Endothelial cell of umbilical vein (primary cell): ENCODE data around the gene NGEF. TPM values are rescaled to one million over a fixed set of nuclear protein-coding genes. Genes with fewer than 3 reads are reported as not detected.

ENCODE experiments used
- BruUV-seq: library from RNA; stranded (reverse); fragments of 400-500 nt; replicated peaks from 2 replicates; lab custom pipeline; 2021; lab: Mats Ljungman, UMichigan
- CTCF ChIA-PET: fragments of 300-600, 350-600 bp; sonication (Branson Sonifier 250); formaldehyde crosslinking; loops from one replicate; lab custom pipeline; 2021; ENCODE audit warnings: antibody characterized with exemption, inconsistent platforms; lab: Charles Lee
- POLR2A ChIA-PET: fragments of 300-600, 350-600 bp; sonication (Branson Sonifier 250); formaldehyde crosslinking; loops from one replicate; lab custom pipeline; 2021; ENCODE audit warnings: antibody characterized with exemption, inconsistent platforms; lab: Charles Lee
- DNase-seq: peaks from one replicate; pipeline ENCODE4 v3.0.0-alpha.2; 2011; ENCODE audit warnings: low read depth, low spot score
- FAIRE-seq: peaks from 2 replicates; lab custom pipeline; 2011; peaks lifted over from hg19 to GRCh38; lab: Jason Lieb, UNC
- H2AFZ ChIP-seq: 2 replicates; pipeline ENCODE4 v1.6.0; 2012; ENCODE audit warnings: low read depth, low read length, control low read depth, inconsistent platforms
- H3K27ac ChIP-seq: 2 replicates; pipeline ENCODE4 v1.5.1; 2011; ENCODE audit warnings: low read depth, mild to moderate bottlenecking, control low read depth, low read length, moderate library complexity; ENCODE audit not compliant: insufficient read depth
- H3K27me3 ChIP-seq, 2 experiments: 2 replicates each; pipeline versions ENCODE4 v1.6.0 to v1.6.1; 2011; ENCODE audit warnings: low read length in 2 of 2, mixed read lengths in 1 of 2; ENCODE audit not compliant: control insufficient read depth in 2 of 2, insufficient read depth in 2 of 2
- H3K36me3 ChIP-seq, 2 experiments: 2 replicates in 1 of 2; 3 replicates in 1 of 2; pipeline ENCODE4 v1.5.1; 2011; ENCODE audit warnings: low read length in 2 of 2, mild to moderate bottlenecking in 1 of 2, moderate library complexity in 1 of 2; ENCODE audit not compliant: control insufficient read depth in 2 of 2, insufficient read depth in 2 of 2; ENCODE audit errors: extremely low read depth in 1 of 2
- H3K4me1 ChIP-seq: 3 replicates; pipeline ENCODE4 v1.5.1; 2011; ENCODE audit warnings: mild to moderate bottlenecking, low read length; ENCODE audit not compliant: control insufficient read depth, insufficient read depth; ENCODE audit errors: extremely low read depth
- H3K4me2 ChIP-seq: 2 replicates; pipeline ENCODE4 v1.6.1; 2011; ENCODE audit warnings: low read length, control low read depth, mixed read lengths; ENCODE audit not compliant: insufficient read depth
- H3K4me3 ChIP-seq, 3 experiments: fragments of 200-600 bp in 1 of 3; sonication (generic), shearing (Covaris generic) in 1 of 3; replicated peaks in 1 of 3; 2 replicates each; pipeline ENCODE4 v1.5.1; 2011 to 2016; ENCODE audit warnings: control low read depth in 3 of 3, low read length in 3 of 3, mild to moderate bottlenecking in 2 of 3, inconsistent platforms in 1 of 3, low read depth in 1 of 3, moderate library complexity in 1 of 3; ENCODE audit not compliant: insufficient read depth in 1 of 3
- H3K79me2 ChIP-seq: 2 replicates; pipeline ENCODE4 v1.6.0; 2012; ENCODE audit warnings: low read length, inconsistent platforms; ENCODE audit not compliant: control insufficient read depth, insufficient read depth
- H3K9ac ChIP-seq: replicated peaks from 2 replicates; pipeline ENCODE3; 2011; ENCODE audit warnings: low read length, control low read depth; ENCODE audit not compliant: insufficient read depth; ENCODE audit errors: extremely low read depth
- H3K9me1 ChIP-seq: replicated peaks from 3 replicates; pipeline ENCODE4 v1.6.0; 2011; ENCODE audit warnings: mild to moderate bottlenecking, low read length; ENCODE audit not compliant: control insufficient read depth, insufficient read depth; ENCODE audit errors: extremely low read depth
- H3K9me3 ChIP-seq: replicated peaks from 2 replicates; pipeline ENCODE4 v1.5.1; 2012; ENCODE audit warnings: low read length, inconsistent platforms; ENCODE audit not compliant: control insufficient read depth, insufficient read depth
- H4K20me1 ChIP-seq: replicated peaks from 2 replicates; pipeline ENCODE3; 2011; ENCODE audit warnings: mild to moderate bottlenecking, low read length; ENCODE audit not compliant: control insufficient read depth, insufficient read depth; ENCODE audit errors: extremely low read depth
- FOS ChIP-seq: IDR thresholded peaks from 2 replicates; pipeline ENCODE4 v1.6.1; 2011; ENCODE audit warnings: mild to moderate bottlenecking, low read length, moderate library complexity, borderline replicate concordance; ENCODE audit not compliant: insufficient read depth
- GATA2 ChIP-seq: IDR thresholded peaks from 2 replicates; pipeline ENCODE4 v1.7.0; 2011; ENCODE audit warnings: low read depth, mild to moderate bottlenecking, moderate library complexity, mixed read lengths, low read length; ENCODE audit not compliant: insufficient read length, insufficient read depth
- JUN ChIP-seq: IDR thresholded peaks from 2 replicates; pipeline ENCODE4 v1.6.1; 2011; ENCODE audit warnings: borderline replicate concordance, low read depth; ENCODE audit not compliant: insufficient read length, insufficient read depth
- MYC ChIP-seq: IDR thresholded peaks from one replicate; pipeline ENCODE4 v1.6.1; 2011; ENCODE audit warnings: mild to moderate bottlenecking, low read depth, low read length
- POLR2A ChIP-seq: IDR thresholded peaks from 2 replicates; pipeline ENCODE4 v1.6.1; 2012; ENCODE audit warnings: low read depth, mild to moderate bottlenecking, control low read depth, low read length
- dilution Hi-C: fragments of 300-500 bp; cut with MboI; formaldehyde crosslinking; loops from one replicate; pipeline ENCODE4 v1.15.0; 2019; ENCODE audit warnings: low sequenced_read_pairs; ENCODE audit not compliant: extremely low pct_ligation_motif_present
- intact Hi-C: fragments of 100-400 bp; cut with micrococcal nuclease; formaldehyde crosslinking; loops from one replicate; pipeline ENCODE4 v1.10.0; 2022
- polyA plus RNA-seq, 4 experiments: library from polyadenylated mRNA; depleted of rRNA in 3 of 4; stranded (reverse) in 3 of 4; unstranded in 1 of 4; fragments of >200 nt; gene quantifications; 2 replicates each; pipeline versions ENCODE4 v1.2.1 to v1.2.3, GENCODE V29; 2011 to 2012; ENCODE audit warnings: missing spikeins in 1 of 4
- total RNA-seq: library from RNA; stranded (reverse); gene quantifications from 2 replicates; pipeline ENCODE4 v1.2.3, GENCODE V29; 2021
- TF ChIP-seq, protein P1 (sequence below), 2 donors: IDR thresholded peaks; 1 replicate in 1 of 2; 2 replicates in 1 of 2; pipeline ENCODE4 v1.5.1; 2011; ENCODE audit warnings: low read length in 2 of 2, mild to moderate bottlenecking in 2 of 2, moderate library complexity in 2 of 2, control low read depth in 1 of 2, inconsistent platforms in 1 of 2, low read depth in 1 of 2; ENCODE audit not compliant: insufficient read depth in 1 of 2; ENCODE audit errors: extremely low read depth in 1 of 2

Gene NGEF
- total and polyA plus RNA-seq, 2 donors (not counting 3 experiments of a cell fraction or from before 2014, with no cell fraction given) = 0.22 to 0.41 TPM

GRCh38 chr2:232870766-232871371 is 142.2 kb downstream of the NGEF start:
- CTCF ChIA-PET = no interaction called here

DNA sequence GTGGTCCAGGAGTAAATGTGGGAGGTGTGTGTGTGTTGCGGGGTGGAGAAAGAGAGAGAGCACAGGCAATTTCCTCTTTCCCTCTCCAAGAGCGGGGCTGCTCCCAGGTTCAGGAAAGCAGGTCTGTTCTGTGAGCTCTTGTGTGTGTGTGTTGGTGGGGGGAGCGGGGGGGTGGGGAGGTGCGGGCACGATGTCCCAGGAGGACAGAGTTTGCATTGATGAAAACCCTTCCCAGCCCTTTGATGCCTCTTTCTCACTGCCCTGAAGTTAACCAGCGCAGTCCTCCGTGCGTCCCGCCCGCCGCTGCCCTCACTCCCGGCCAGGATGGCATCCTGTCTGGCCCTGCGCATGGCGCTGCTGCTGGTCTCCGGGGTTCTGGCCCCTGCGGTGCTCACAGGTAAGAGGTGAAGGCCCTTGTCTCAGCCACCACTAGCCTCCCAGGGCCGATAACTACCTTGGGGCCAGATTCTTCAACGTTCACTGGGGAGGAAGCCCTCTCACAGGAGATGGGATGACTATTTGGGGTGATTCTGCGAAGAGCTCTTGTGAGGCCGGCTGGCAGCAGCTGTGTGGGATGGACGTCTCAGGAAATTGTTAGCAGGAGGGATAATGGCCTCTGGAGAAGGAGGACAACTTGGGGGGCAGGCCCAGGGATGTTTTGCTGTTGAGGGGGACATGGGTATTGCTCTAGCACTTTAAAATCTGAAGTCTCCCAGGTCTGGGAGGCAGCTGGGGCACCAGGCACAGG is 142.9 kb downstream of the NGEF start, which contains the start of gene SNORC:
Gene SNORC (plus strand): TSS at position 247 of the 748 bp plus-strand sequence. CDS start 78 bp downstream, at position 325.
- POLR2A ChIA-PET = no interaction called here

More at GRCh38 chr2:232870766-232871371, 142.2 kb downstream of the NGEF start:
- Histone ChIP-seq H3K4me3 (no peak overlapping the region), H3K36me3 (no peaks in the 10 kb centered on the region), H3K4me2 (no peak overlapping the region), H3K27ac (no peak overlapping the region), H4K20me1 (no peaks in the 10 kb centered on the region), H3K9me1 (no peaks in the 10 kb centered on the region), H2AFZ (no peak overlapping the region), H3K79me2 (no peaks in the 10 kb centered on the region), H3K9ac (no peak overlapping the region), H3K27me3 (no peaks in the 10 kb centered on the region), H3K4me1 (no peaks in the 10 kb centered on the region), H3K9me3 (no peaks in the 10 kb centered on the region)
- dilution Hi-C loops (no loop called here), intact Hi-C loops (no loop called here)
- no peak for FAIRE-seq
- no TSS peak for BruUV-seq
- DNase-seq = no peak
- POLR2A ChIA-PET = no interaction called here
- TF ChIP-seq GATA2 (no peak), FOS (no peak), MYC (no peak), POLR2A (no peak)

More for the DNA sequence above, 142.9 kb downstream of the NGEF start, which contains the start of gene SNORC:
- dilution Hi-C loops (no loop called here), intact Hi-C loops (no loop called here)
- no peak within 1 kb of the TSS for H3K27ac ChIP-seq
- H3K79me2 ChIP-seq = no peaks in the 10 kb centered on the region
- BruUV-seq = no TSS peak
- H3K9me1 ChIP-seq = no peaks in the 10 kb centered on the region
- no peak for DNase-seq
- FAIRE-seq = no peak
- H3K9me3 ChIP-seq = no peaks in the 10 kb centered on the region
- no peaks in the 10 kb centered on the region for H3K27me3 ChIP-seq
- H3K4me2 ChIP-seq = no peak within 1 kb of the TSS
- no peak within 1 kb of the TSS for H2AFZ ChIP-seq
- no peaks in the 10 kb centered on the region for H3K4me1 ChIP-seq
- H3K36me3 ChIP-seq = no peaks in the 10 kb centered on the region
- CTCF ChIA-PET = interaction anchor here (2.1 kb wide), 1 partner anchor 184 kb away, joined by 6 read pairs; no protein-coding TSS in a partner anchor
- no peak within 1 kb of the TSS for H3K4me3 ChIP-seq
- TF ChIP-seq, protein P1, sequence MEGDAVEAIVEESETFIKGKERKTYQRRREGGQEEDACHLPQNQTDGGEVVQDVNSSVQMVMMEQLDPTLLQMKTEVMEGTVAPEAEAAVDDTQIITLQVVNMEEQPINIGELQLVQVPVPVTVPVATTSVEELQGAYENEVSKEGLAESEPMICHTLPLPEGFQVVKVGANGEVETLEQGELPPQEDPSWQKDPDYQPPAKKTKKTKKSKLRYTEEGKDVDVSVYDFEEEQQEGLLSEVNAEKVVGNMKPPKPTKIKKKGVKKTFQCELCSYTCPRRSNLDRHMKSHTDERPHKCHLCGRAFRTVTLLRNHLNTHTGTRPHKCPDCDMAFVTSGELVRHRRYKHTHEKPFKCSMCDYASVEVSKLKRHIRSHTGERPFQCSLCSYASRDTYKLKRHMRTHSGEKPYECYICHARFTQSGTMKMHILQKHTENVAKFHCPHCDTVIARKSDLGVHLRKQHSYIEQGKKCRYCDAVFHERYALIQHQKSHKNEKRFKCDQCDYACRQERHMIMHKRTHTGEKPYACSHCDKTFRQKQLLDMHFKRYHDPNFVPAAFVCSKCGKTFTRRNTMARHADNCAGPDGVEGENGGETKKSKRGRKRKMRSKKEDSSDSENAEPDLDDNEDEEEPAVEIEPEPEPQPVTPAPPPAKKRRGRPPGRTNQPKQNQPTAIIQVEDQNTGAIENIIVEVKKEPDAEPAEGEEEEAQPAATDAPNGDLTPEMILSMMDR (IDR thresholded peaks at IDR 0.05; ENCODE audit: extremely low read depth in 1 of 2, insufficient read depth in 1 of 2, low read depth in 1 of 2, low read length in 2 of 2) = no peak
- TF ChIP-seq POLR2A (no peak), JUN (no peak)
- no peaks in the 10 kb centered on the region for H4K20me1 ChIP-seq
- no peak within 1 kb of the TSS for H3K9ac ChIP-seq
